ENCODE results near the gene TRNAU1AP. TPM values are rescaled to one million over a fixed set of nuclear protein-coding genes. Genes with fewer than 3 reads are reported as not detected.

Gene TRNAU1AP
- total RNA-seq, 4 donors from 2014 or later: 12.3 to 48.7 (median 25.4) TPM

DNA sequence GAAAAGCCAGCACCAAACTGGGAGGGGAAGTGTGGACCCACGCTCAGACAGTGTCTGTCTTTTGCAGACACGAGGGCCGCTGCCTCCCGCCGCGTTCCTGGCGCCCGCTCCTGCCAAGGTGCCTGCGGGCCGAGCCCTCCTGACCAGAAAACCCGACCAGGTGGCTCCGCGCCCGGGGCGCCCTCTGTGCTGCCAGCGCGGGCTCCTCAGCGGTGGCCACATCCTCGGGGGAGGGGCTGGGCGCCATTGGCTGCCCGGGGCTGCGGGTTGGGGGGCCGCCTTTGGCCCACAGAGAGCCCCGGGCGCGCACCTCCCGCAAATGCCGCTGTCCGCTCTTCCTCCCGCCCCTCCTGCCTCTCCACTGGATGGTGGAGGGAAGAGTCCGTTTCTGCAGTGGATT is 22.4 kb upstream of the TRNAU1AP start:
- TF ChIP-seq, protein P1, sequence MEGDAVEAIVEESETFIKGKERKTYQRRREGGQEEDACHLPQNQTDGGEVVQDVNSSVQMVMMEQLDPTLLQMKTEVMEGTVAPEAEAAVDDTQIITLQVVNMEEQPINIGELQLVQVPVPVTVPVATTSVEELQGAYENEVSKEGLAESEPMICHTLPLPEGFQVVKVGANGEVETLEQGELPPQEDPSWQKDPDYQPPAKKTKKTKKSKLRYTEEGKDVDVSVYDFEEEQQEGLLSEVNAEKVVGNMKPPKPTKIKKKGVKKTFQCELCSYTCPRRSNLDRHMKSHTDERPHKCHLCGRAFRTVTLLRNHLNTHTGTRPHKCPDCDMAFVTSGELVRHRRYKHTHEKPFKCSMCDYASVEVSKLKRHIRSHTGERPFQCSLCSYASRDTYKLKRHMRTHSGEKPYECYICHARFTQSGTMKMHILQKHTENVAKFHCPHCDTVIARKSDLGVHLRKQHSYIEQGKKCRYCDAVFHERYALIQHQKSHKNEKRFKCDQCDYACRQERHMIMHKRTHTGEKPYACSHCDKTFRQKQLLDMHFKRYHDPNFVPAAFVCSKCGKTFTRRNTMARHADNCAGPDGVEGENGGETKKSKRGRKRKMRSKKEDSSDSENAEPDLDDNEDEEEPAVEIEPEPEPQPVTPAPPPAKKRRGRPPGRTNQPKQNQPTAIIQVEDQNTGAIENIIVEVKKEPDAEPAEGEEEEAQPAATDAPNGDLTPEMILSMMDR (IDR thresholded peaks at IDR 0.05): no peak
- no peak for TF ChIP-seq POLR2A (IDR thresholded peaks at IDR 0.05)
- H3K36me3 ChIP-seq: peaks cover 0 to 16% (median 0%) of the 10 kb centered on the region in 3 donors
- no peak for DNase-seq

DNA sequence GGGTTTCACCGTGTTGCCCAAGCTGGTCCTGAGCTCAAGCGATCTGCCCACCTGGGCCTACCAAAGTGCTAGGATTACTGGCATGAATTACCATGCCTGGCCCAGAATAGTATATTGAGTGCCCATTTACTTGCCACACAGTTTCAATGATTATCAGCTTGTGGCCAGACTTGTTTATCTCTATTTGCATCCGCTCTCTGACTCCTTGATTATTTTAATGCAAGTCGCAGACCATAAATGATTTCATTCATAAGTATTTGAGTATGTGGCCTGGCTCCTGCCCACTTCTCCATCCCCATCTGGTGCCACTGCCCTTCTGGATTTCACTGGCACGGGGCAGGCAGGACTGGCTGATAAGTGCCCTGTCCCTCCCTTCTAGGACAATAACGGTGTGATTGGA is 18.2 kb upstream of the TRNAU1AP start:
- no peaks in the 10 kb centered on the region for H3K9me3 ChIP-seq
- no peak for TF ChIP-seq POLR2A (IDR thresholded peaks at IDR 0.05)
- TF ChIP-seq, protein P1 (IDR thresholded peaks at IDR 0.05): no peak
- no peak overlapping the region for H3K27ac ChIP-seq
- no peak overlapping the region for H3K4me3 ChIP-seq
- H3K27me3 ChIP-seq: no peaks in the 10 kb centered on the region
- H3K36me3 ChIP-seq: peaks cover 0 to 34% (median 0%) of the 10 kb centered on the region in 3 donors
- DNase-seq: no peak
- H3K4me1 ChIP-seq: peaks cover 0 to 7% (median 0%) of the 10 kb centered on the region in 4 donors

More for the DNA sequence above, 22.4 kb upstream of the TRNAU1AP start:
- Histone ChIP-seq H3K4me3 (no peak overlapping the region), H3K27ac (no peak overlapping the region), H3K27me3 (no peaks in the 10 kb centered on the region), H3K9me3 (no peaks in the 10 kb centered on the region), H3K4me1 (no peaks in the 10 kb centered on the region)

DNA sequence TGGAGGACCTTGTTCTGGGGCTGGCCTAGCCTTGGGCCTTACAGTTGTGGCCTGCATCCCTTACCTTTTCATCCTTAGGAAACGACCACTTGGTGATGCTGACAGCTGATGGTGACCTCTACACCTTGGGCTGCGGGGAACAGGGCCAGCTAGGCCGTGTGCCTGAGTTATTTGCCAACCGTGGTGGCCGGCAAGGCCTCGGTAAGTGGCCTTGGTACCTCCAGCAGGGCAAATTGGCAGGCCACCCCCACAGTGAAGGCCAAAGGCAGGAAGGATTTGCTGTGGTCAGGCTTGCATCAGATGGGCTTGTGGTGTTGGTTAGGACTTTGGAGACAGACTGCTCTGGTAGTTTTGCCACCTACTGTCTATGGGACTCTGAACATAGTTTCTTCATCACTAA is 17.7 kb upstream of the TRNAU1AP start:
- TF ChIP-seq POLR2A (IDR thresholded peaks at IDR 0.05): no peak
- TF ChIP-seq, protein P1 (IDR thresholded peaks at IDR 0.05): no peak
- Histone ChIP-seq H3K9me3 (no peaks in the 10 kb centered on the region), H3K36me3 (peaks cover 0 to 34% (median 0%) of the 10 kb centered on the region in 3 donors)

DNA sequence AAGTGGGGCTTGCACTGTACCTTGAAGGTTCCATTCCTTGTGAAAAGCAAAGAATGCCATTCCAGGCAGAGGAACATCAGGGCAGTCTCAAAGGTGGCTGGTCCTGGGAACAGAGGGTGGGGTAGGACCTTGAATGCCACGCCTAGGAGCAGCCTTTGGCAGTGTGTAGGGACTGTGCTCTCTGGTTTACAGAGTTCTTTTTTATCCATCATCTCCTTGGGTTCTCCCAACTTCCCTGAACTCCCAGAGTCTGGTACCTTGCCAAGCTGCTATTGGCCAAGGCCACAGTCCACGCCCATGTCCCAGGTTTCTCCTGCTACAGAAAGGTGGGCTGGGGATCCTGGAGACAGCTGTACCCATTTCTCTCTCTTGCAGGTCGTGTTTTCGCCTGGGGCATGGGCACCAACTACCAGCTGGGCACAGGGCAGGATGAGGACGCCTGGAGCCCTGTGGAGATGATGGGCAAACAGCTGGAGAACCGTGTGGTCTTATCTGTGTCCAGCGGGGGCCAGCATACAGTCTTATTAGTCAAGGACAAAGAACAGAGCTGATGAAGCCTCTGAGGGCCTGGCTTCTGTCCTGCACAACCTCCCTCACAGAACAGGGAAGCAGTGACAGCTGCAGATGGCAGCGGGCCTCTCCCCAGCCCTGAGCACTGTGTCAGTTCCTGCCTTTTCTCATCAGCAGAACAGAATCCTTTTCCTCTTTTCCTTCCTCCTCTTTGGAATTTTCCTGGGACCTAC is 15.3 kb upstream of the TRNAU1AP start:
- Histone ChIP-seq H3K4me3 (no peak overlapping the region), H3K36me3 (peaks cover 0 to 22% (median 0%) of the 10 kb centered on the region in 3 donors), H3K4me1 (peaks cover 0 to 7% (median 0%) of the 10 kb centered on the region in 4 donors), H3K27me3 (no peaks in the 10 kb centered on the region), H3K9me3 (no peaks in the 10 kb centered on the region), H3K27ac (no peak overlapping the region)
- TF ChIP-seq POLR2A (IDR thresholded peaks at IDR 0.05): no peak
- TF ChIP-seq, protein P1 (IDR thresholded peaks at IDR 0.05): no peak
- no peak for DNase-seq

More for the DNA sequence above, 17.7 kb upstream of the TRNAU1AP start:
- Histone ChIP-seq H3K27me3 (no peaks in the 10 kb centered on the region), H3K27ac (no peak overlapping the region), H3K4me1 (peaks cover 0 to 7% (median 0%) of the 10 kb centered on the region in 4 donors), H3K4me3 (no peak overlapping the region)
- DNase-seq: no peak

DNA sequence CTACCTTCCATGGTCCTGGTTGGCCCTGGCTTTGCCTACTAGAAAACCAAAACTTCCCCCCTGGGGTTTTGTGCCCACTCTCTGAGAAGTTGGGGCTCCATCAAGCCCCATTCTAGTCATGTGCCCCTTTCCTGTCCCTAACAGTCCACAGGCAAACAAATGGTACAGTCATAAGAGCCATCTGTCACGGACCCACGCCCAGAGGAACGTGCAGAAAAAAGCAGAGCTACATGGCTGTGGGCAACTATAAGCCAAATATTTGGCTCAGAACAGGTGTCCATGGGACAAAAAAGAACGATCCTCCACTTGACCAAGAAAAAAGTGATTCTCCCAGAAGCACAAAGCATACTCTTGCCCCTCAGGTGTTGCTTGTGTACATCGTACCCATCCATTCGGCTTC is 14.6 kb upstream of the TRNAU1AP start:
- no peak for DNase-seq
- peaks cover 0 to 22% (median 0%) of the 10 kb centered on the region in 3 donors for H3K36me3 ChIP-seq
- TF ChIP-seq, protein P1 (IDR thresholded peaks at IDR 0.05): no peak
- no peak for TF ChIP-seq POLR2A (IDR thresholded peaks at IDR 0.05)
- no peak overlapping the region for H3K27ac ChIP-seq
- no peaks in the 10 kb centered on the region for H3K27me3 ChIP-seq
- H3K4me3 ChIP-seq: no peak overlapping the region
- peaks cover 0 to 7% (median 0%) of the 10 kb centered on the region in 4 donors for H3K4me1 ChIP-seq
- no peaks in the 10 kb centered on the region for H3K9me3 ChIP-seq

All from Peyer's patch (tissue), 4 donors.